ENCODE results near the gene COQ8A.
A peak's percentile ranks its signal among the peaks of the same experiment; 100 is the strongest.
"Not testable (repeated sequence)": the region's sequence is repeated elsewhere in the genome, so short reads cannot be mapped to it uniquely, and the experiment has no call there.

Gene COQ8A

DNA sequence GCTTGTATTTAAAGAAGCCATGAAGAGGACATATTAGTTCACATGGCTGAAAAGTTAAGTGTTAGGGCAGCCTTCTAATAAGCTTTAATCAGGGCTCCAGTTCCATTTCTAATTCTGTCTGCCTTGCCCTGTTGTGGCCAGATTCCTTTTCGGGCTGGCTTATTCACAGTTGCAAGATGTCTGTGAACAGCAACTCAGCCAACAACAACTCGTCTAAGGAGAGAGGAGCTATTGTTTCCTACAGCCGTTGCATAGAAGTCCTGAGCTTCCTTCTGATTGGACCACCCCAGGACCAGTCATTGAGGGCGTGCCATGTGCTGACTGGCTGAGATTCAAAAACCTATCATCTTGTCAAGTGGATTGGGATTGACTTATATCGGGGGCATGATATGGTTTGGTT lies 18.6 kb upstream of the COQ8A start:
- DNase-seq (ENCODE audit: low read depth, low spot score): no peak

DNA sequence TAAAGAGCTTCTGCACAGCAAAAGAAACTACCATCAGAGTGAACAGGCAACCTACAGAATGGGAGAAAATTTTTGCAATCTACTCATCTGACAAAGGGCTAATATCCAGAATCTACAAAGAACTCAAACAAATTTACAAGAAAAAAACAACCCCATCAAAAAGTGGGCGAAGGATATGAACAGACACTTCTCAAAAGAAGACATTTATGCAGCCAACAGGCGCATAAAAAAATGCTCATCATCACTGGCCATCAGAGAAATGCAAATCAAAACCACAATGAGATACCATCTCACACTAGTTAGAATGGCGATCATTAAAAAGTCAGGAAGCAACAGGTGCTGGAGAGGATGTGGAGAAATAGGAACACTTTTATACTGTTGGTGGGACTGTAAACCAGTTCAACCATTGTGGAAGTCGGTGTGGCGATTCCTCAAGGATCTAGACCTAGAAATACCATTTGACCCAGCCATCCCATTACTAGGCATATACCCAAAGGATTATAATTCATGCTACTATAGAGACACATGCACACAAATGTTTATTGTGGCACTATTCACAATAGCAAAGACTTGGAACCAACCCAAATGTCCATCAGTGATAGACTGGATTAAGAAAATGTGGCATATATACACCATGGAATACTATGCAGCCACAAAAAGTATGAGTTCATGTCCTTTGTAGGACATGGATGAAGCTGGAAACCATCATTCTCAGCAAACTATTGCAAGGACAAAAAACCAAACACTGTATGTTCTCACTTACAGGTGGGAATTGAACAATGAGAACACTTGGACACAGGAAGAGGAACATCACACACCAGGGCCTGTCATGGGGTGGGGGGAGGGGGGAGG lies 10.6 kb upstream of the COQ8A start:
- not testable (repeated sequence) for DNase-seq (ENCODE audit: low read depth, low spot score)

DNA sequence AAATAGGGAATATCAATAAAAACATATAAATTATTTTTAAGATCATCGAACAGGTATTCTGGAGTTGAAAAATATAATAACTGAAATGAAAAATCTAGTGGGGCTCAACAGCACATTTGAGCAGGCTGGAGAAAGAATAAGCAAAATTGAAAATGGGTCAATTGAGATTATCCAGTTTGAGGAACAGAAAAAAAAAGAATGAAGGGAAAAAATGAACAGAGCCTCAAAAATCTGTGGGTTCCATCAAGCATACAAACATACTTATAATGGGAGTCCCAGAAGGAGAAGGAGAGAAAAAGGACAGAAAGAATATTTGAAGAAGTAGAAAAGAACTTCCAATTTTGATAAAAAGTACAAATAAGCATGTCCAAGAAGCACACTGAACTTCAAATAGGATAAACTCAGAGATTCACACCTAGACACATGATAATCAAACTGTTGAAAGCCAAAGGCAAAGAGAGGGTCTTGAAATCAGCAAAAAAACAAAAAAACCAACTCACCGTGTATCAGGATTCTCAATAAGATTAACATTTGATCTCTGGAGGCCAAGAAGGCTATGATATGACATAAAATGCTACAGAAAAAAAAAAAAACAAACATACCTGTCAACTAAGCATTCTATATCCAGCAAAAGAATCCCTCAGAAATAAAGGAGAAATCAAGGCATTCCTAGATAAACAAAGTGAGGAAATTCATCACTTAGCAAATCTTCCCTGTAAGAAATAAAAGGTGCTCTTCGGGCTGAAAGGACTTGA lies 5.4 kb upstream of the COQ8A start:
- no peak for DNase-seq (ENCODE audit: low read depth, low spot score)

DNA sequence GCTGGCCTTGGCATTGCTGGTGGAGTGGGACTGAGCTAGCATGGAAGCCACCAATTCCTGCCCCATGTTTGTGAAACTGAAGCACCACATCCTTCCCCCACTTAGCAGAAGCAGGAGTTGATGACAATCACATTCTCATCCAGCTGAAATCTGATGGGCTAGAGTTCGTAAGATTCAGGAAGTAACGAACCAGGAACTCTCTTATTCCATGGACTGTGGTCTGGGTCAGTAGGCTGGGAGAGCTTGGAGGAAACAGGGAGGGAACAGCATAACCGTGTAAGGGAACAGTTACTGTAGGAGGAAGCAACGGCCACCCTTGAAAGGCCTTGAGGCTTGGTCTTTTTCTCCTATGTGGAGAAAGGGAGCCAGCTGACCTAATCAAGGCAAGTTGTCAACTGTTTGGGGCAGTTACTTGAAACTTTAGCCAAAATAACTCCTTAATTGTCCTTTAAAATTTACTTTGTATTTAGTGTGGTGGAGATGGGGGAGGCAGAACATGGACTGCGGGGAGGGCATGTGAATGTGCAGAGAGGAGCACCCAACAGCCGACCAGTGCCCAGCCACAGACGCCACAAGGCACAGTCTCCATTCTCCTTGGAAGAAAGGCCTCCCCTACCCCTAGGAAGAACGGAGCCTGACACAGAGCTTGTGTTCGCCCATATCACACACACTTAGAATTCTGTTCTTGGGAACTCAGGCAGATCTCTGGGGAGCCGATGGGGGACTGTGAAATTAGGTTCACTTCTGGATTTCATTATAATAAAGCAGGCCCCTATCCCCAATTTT lies 2.0 kb upstream of the COQ8A start:
- DNase-seq (ENCODE audit: low read depth, low spot score): no peak

DNA sequence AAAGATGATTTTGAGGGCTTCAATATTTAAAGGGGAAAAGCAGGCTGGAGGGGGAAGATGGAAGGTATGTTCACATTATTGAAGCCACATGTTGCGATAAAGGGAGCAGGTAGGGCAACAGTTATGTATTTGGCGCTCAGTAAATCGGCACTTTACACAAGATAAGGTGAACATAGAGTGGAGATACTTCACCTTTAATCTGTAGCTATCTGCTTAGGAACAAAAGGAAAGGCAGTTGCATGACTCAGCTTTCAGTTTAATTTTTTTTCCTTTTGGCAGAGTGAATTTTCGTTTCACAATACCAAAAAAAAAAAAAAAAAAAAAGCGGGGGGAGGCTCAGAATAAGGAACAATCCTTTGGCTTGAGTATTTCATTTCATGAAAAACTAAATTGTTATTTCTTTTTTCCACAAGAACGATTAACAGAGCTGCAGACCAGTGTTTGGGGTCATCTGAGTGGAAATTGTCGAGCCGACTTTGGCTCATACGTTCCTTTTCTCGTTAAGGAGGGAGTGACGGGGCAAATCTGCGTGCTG lies 1.1 kb upstream of the COQ8A start:
- no peak for DNase-seq (ENCODE audit: low read depth, low spot score)

DNA sequence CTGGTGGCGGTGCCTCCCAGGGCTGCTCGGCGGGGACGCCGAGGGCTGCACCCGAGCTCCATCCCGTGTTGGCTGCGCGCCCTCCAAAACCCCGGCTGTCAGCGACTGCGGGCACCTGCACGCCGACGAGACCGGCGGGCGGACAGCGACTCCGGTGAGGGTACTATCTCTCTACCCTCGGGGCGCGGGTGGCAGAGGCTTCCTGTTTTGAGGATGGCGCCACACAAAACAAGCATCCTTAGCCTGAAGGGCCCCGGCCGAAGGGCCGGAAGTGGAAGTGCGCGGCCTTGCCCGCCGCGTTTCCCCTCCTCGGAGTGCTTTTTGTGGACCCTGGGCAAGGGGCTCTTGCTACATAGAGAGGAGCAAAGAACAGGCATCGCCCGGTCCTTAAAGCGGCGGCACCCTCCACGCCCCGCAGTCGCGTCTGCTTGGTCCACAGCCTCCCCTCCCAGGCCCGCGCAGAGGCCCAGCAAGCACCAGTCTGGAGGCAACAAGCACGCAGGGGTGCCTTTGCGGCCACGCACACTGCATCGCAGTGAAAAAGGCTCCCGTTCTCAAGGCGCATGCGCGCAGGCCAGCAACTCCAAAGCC lies 561 bp upstream of the COQ8A start:
- no peak for DNase-seq (ENCODE audit: low read depth, low spot score)

DNA sequence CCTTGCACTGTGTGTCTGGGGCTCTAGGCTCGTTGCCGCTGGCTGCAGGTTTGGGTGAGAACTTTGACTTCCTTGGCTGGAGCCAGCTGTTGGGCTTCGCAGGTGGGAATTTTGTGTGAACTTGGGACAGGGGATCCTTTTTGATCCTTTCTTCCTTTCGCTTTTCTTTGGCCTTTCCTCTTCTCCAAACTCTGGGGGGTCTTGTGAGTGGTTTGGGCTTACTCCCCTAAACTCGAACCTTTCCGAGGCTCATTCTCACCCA lies 643 bp downstream of the COQ8A start:
- DNase-seq (ENCODE audit: low read depth, low spot score): no peak

DNA sequence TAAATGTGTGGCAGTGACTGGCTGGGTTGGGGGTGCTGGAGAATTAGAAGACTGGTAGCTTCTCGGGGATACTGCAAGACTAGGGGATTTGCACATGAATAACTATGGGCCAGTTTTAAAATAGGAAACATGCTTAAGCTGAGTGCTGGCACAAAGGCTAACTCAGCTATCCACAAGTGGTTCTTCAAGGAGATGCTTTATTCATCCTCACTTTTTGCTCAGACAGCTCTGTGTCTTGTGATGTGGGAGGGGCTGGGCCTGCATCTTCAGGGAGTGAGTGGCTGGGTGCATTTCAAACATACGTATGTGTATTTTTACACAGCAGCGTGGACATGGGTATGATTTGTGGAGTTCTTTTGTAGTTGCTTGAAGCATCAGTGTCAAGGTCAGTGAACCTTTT lies 2.3 kb downstream of the COQ8A start:
- DNase-seq (ENCODE audit: low read depth, low spot score): no peak

DNA sequence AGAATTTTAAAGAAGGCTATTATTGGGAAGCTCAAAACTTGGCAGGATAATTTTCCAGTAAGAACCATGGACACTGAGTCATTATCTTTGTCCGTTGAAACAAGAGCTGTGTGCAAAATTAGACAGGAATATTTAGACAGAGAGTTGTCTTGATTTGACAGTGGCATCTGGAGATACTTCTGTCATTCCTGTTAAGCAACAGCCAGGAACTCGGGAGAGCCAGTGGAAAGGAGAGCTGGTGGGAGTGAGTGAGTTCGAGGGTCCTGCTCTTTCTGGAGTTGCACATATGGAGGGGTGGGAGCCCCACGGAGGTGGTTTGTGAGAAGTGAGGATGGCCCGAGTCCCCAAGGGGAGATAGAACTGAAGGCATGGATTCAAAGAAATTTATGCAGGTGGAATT lies 3.1 kb downstream of the COQ8A start:
- no peak for DNase-seq (ENCODE audit: low read depth, low spot score)

DNA sequence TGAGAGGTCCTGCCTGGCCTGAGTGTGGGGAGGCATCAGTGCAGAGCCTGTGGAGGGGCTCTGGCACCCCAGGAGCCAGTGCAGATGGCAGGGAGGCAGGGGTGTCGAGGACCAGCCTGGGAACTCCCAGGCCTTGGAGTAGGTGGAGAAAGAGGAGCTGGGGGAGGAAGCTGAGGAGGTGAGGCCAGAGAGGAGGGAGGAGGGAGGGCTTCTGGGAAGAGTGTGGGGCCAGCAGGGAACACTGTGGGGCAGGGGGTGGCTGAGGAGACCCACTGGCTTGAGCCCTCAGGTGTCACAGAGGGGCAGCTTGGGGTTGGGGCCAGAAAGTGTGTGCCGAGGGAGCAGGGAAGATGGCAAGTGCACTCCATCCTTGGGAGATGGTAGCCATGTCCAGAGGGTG lies 3.8 kb downstream of the COQ8A start:
- no peak for DNase-seq (ENCODE audit: low read depth, low spot score)

DNA sequence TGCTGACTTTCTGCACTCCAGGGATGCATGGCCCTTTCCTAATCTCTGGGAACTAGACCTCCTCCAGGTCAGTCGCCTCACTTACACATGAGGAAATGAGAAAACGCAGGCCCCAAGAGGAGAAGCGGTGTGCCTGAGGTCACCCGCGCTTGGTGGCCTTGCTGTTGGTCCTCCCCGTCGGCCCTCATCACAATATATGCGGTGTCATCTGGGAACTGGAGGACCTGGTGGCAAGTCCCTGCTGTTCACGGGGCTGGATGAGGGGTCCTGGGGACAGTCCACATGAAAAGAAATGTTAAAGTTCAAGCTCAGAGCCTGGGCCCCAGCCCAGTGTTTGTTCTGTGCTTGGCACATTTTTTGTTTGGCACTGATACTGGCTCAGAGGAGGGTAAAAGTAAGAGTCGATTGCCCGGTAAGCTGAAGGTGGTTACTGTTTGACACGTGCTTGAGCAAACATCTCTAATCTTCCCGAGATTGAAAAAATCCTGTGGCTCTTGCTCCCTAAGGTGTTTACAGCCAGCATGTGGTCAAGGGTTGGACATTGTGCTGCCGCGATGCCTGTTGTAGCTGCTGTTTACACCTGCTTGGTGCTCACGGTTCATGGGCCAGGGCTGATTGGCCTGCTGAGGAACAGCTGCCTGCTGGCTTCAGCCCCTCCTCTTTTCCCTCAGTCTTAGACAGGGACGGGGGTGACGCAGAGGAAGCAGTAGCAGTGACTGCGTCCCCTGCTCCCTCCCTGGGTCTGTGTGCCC lies 5.2 kb downstream of the COQ8A start:
- peak; percentile 51 for DNase-seq (ENCODE audit: low read depth, low spot score)

DNA sequence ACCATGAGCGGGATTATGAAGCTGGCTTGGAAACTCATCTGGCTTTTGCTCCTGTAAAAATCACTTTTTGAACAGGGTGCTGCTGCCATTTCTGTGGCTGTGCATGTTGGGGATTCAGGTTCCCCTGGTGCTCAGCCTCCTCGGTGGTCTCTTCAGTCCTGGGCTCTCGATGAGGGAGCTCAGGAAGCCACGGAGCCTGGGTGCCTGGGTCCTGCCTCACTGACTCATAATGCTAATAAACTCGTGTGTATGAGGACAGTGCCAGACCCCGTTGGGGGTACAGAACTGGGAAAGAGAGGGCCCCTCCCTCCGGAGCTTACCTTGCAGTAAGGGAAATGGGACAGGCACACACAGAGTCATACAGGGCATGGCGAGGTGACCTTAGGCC lies 5.8 kb downstream of the COQ8A start:
- DNase-seq (ENCODE audit: low read depth, low spot score): no peak

DNA sequence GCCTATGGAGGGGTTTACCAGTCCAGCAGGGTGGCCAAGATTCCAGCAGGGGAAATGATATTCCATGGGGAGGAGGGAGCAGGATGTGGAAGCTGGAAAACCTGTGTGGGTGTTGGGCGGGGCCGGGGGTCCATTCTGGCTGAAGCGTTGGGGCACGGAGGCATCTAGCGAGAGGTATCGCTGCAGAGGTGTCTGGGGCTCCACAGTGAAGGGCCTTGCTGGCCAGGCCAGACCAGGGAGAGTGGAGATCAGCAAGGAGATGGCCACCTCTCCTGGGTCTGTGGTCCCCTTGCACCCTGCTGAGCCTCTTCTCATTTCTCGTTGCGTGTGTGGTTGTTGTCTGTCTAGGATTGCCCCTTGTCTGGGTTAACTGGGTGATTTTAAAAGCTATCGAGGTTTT lies 6.2 kb downstream of the COQ8A start:
- no peak for DNase-seq (ENCODE audit: low read depth, low spot score)

DNA sequence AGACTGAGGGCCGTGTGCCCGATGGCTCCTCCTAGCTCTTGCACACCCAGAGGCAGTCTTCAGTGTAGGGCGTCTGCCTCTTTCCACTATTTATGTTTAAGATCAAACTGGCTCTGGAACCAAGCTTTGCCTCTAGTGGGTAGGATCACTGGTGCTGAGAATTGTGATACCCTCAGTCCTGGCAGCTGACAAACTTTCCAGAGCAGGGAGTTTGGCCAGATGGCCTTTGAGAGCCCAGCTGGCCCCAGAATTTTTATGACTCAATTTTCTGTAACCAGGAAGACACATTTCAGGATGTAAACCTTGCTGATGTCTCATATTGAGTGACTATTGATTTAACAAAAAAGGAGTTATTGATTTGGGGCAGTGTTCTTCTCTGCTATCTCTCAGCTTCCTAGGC lies 6.7 kb downstream of the COQ8A start:
- no peak for DNase-seq (ENCODE audit: low read depth, low spot score)

DNA sequence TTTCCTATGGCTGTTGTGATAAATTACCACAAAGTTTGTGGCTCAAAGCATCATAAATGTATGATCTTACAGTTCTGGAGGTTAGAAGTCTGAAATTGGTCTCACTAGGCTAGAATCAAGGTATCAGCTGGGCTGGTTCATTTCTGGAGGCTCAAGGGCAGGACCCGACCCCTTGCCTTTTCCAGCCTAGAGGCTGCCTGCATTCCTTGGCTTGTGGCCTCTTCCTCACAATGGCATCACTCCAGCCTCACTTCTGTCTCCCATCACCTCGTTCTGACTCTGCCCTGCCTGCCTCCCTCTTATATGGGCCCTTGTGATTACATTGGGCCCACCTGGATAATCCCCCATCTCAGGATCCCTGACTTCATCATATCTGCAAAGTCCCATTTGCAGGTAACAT lies 8.0 kb downstream of the COQ8A start:
- DNase-seq (ENCODE audit: low read depth, low spot score): no peak

DNA sequence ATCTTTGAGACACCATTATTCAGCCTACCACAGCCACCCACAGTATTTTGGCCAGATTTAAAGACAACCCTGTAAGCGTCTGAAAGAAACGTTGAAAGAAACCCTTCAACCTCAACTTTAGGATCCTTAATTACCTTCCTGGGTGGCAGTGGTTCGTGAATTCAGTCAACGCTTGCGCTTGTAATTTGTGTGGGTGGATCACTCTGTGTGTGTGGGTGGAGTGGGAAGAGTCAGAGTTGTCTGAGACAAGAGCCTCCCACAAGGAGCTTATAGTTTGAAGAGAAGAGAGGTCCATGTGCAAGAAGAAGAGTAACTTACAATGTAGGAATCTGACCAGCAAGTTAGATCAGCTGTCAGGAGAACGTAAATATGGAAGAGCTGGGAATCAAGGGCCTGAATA lies 8.4 kb downstream of the COQ8A start:
- DNase-seq (ENCODE audit: low read depth, low spot score): no peak

DNA sequence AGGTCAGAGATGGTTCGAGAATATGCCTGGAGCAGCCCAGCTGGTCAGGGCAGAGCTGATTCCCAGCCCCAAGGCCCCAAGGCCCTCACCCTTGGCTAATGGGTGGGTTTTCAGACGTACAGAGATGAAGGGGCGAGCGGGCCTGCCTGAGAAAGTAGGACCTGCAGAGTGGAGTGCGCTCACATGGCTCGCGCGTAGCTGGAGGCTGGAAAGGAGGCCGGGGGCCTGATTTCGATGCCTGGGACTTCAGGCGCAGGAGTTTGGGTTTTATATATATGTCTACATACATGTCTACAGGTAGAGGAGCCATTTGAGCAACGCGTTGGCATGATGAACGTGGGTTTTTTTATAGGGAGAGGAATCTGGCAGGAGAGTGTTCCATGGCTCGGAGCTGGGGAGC lies 8.9 kb downstream of the COQ8A start:
- no peak for DNase-seq (ENCODE audit: low read depth, low spot score)

DNA sequence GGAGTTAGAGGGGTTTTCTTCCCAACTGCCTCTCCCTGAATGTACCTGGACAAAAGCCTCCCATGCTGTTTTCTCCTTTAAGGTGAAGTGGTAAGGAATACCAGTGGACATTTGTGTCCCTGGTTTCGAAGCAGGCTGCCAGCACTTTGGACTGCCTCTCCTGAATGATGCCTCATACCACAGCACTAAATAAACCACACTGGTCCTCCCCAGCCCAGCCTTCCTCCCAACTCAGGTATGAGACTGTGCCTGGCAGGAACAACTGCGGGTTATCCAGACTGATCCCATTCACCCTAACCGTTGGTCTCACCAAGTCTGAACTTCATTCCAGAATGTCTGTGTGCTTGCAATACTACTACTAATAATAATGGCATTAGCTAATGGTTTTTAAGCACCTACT lies 9.3 kb downstream of the COQ8A start:
- no peak for DNase-seq (ENCODE audit: low read depth, low spot score)

DNA sequence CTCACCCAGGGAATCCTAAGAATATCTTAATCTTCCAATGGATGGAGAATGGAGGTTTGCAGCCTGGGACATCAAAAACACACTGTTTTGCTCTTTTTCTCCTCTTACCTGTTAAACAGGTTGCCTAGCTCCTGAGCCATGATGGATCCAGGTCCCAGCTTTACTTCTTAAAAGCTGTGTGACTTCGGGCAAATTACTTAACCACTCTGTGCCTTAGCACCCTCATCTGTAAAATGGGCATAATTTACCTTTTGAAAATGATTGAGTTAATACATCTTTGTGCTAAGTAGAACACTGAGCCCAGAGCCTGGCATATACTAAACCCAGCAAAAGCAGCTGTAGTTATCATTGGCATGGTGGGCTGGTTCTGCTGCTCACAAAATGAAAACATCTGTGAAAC lies 10.2 kb downstream of the COQ8A start:
- DNase-seq (ENCODE audit: low read depth, low spot score): no peak

DNA sequence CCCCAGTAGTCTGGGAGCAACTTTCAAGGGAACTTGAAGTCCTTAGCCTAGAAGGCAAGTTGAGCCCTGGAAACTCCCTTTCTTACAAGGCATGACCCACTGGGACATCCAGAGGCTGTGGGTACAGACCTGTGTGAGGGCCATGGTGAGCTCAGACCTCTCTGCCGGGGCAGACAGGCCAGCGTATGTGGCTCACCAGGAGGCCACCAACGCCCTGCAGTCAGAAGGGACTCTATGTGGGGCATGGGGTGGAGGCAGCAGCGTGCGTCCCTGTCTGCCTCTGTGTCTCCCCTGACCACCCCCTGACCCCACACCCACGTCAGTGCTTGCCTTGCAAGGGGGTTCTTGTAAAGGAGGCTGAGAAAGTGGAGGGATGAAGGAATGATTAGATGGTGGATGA lies 10.8 kb downstream of the COQ8A start:
- DNase-seq (ENCODE audit: low read depth, low spot score): no peak
